Smooth muscle cell (in vitro differentiated cells): ENCODE data around the gene SSR1. TPM values are rescaled to one million over a fixed set of nuclear protein-coding genes. Genes with fewer than 3 reads are reported as not detected.
A peak's percentile ranks its signal among the peaks of the same experiment; 100 is the strongest.

ENCODE experiments used
- DNase-seq: peaks from one replicate; lab custom pipeline; 2025; ENCODE audit not compliant: unreplicated experiment; lab: John Stamatoyannopoulos, UW
- H2AFZ ChIP-seq: fragments of 200-600 bp; sonication (generic); 2 replicates; pipeline ENCODE4 v1.6.0; 2016; ENCODE audit warnings: antibody characterized with exemption, low read depth, mild to moderate bottlenecking
- H3F3A ChIP-seq: fragments of 200-600 bp; sonication (generic); 2 replicates; pipeline ENCODE4 v1.6.0; 2017; ENCODE audit warnings: antibody characterized with exemption, low read depth
- H3K27ac ChIP-seq: fragments of 200-600 bp; sonication (generic); 2 replicates; pipeline ENCODE4 v1.5.1; 2016; ENCODE audit warnings: low read depth, mild to moderate bottlenecking
- H3K27me3 ChIP-seq: fragments of 200-600 bp; sonication (generic); 2 replicates; pipeline ENCODE4 v1.6.1; 2016; ENCODE audit warnings: low read depth, mild to moderate bottlenecking
- H3K36me3 ChIP-seq: fragments of 200-600 bp; sonication (generic); 2 replicates; pipeline ENCODE4 v1.5.1; 2016; ENCODE audit warnings: low read depth
- H3K4me1 ChIP-seq: fragments of 200-600 bp; sonication (generic); 2 replicates; pipeline ENCODE4 v1.5.1; 2016; ENCODE audit warnings: low read depth
- H3K4me2 ChIP-seq: fragments of 200-600 bp; sonication (generic); 2 replicates; pipeline ENCODE4 v1.6.0; 2016; ENCODE audit warnings: mild to moderate bottlenecking
- H3K4me3 ChIP-seq: fragments of 200-600 bp; sonication (generic); 2 replicates; pipeline ENCODE4 v1.5.1; 2016; ENCODE audit warnings: mild to moderate bottlenecking
- H3K79me2 ChIP-seq: fragments of 200-600 bp; sonication (generic); 2 replicates; pipeline ENCODE4 v1.6.0; 2016; ENCODE audit warnings: low read depth, mild to moderate bottlenecking
- H3K9ac ChIP-seq: fragments of 200-600 bp; sonication (generic); 2 replicates; pipeline ENCODE4 v1.6.0; 2016; ENCODE audit warnings: low read depth
- H3K9me3 ChIP-seq: fragments of 200-600 bp; sonication (generic); replicated peaks from 2 replicates; pipeline ENCODE4 v1.5.1; 2016; ENCODE audit warnings: low read depth
- H4K20me1 ChIP-seq: fragments of 200-600 bp; sonication (generic); 2 replicates; pipeline ENCODE4 v1.6.0; 2016; ENCODE audit warnings: low read depth
- WGBS: methylation state at CpG from one replicate; pipeline ENCODE4 v1.1.7; 2016; ENCODE audit warnings: low lambda C conversion rate; 5-methylcytosine and 5-hydroxymethylcytosine counted together
- polyA plus RNA-seq: library from polyadenylated mRNA; unstranded; fragments of >200 nt; fragmentation: Nextera tagmentation; extraction: Ambion mirVana; gene quantifications from 2 replicates; pipeline ENCODE4 v1.2.1, GENCODE V29; 2016
- total RNA-seq: library from RNA; depleted of rRNA; stranded (reverse); fragments of >200 nt; gene quantifications from 2 replicates; pipeline ENCODE4 v1.2.3, GENCODE V29; 2014
- TF ChIP-seq, protein P1 (sequence below): fragments of 200-600 bp; sonication (generic); IDR thresholded peaks from 2 replicates; pipeline ENCODE4 v1.5.1; 2017; ENCODE audit warnings: borderline replicate concordance, mild to moderate bottlenecking, antibody characterized with exemption; ENCODE audit not compliant: insufficient read depth, poor library complexity, severe bottlenecking

The SSR1 gene
- total and polyA plus RNA-seq, 2 experiments from 2014 or later: 304 to 306 TPM

DNA sequence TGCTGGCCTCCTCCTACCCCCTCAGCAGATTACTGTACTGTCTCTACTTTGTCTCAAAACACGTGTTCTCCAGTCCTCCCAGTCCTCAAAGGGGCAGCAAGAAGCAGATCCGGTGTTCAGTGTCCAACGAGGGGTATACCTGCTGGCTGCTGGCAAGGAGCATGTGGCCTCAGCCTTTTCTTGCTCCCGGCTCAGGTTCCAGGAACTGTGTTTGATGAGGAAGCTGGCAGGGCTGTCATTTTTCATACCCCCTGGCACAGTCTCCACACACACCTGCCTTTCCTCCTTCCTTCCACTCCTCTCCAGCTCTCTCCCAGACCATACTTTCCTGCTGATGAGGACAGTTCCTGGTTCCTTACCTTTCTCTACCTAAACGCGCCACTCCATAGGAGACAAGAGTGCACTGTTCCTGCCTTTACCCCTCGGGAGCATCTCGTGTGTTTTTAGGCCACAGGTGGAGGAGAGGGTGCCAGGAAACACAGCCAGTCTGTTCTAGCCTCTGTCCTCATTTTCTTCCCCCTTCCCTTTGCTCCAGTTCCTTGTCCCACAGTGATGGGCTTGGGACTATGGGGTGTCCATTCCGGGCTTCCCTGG lies 77.2 kb downstream of the SSR1 start:
- Histone ChIP-seq H4K20me1 (peaks cover 83% of the 10 kb centered on the region), H3K27me3 (no peaks in the 10 kb centered on the region), H3K27ac (peak overlapping the region; percentile 24), H3K4me2 (no peak overlapping the region), H3K36me3 (no peaks in the 10 kb centered on the region), H3F3A (peaks cover 4% of the 10 kb centered on the region), H3K4me3 (no peak overlapping the region), H3K4me1 (no peaks in the 10 kb centered on the region), H3K9ac (no peak overlapping the region), H3K9me3 (no peaks in the 10 kb centered on the region), H3K79me2 (peaks cover 32% of the 10 kb centered on the region), H2AFZ (no peak overlapping the region)
- 95% methylated on average over 9 of the region's 9 CpGs for WGBS
- DNase-seq: no peak
- TF ChIP-seq, protein P1, sequence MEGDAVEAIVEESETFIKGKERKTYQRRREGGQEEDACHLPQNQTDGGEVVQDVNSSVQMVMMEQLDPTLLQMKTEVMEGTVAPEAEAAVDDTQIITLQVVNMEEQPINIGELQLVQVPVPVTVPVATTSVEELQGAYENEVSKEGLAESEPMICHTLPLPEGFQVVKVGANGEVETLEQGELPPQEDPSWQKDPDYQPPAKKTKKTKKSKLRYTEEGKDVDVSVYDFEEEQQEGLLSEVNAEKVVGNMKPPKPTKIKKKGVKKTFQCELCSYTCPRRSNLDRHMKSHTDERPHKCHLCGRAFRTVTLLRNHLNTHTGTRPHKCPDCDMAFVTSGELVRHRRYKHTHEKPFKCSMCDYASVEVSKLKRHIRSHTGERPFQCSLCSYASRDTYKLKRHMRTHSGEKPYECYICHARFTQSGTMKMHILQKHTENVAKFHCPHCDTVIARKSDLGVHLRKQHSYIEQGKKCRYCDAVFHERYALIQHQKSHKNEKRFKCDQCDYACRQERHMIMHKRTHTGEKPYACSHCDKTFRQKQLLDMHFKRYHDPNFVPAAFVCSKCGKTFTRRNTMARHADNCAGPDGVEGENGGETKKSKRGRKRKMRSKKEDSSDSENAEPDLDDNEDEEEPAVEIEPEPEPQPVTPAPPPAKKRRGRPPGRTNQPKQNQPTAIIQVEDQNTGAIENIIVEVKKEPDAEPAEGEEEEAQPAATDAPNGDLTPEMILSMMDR: no peak

DNA sequence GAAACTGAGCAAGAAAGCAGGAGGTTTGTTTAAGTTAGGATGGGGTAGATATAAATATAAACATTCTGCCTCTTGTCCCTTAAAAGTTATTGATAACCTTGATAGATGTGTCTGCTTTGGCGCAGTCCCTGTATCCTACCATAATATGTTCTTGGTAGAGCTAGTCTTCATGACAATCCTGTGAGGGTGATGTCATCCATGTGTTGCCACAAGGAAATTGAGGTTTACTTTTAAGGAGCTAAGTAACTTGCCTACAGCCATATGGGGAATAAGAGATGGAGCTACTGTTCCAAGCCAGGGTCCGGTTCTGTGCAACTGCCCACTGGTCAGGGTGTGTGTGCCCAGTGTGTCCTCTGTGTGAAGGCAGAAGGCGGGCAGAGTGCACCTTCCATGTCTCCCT lies 78.5 kb downstream of the SSR1 start:
- Histone ChIP-seq H3K27me3 (no peaks in the 10 kb centered on the region), H3K4me2 (no peak overlapping the region), H3F3A (no peaks in the 10 kb centered on the region), H3K36me3 (no peaks in the 10 kb centered on the region), H3K4me1 (no peaks in the 10 kb centered on the region), H2AFZ (no peak overlapping the region), H3K4me3 (no peak overlapping the region), H3K9ac (no peak overlapping the region), H3K27ac (no peak overlapping the region), H4K20me1 (peaks cover 75% of the 10 kb centered on the region), H3K79me2 (peaks cover 31% of the 10 kb centered on the region), H3K9me3 (no peaks in the 10 kb centered on the region)
- WGBS: 95% methylated on average over 3 of the region's 3 CpGs
- DNase-seq: no peak
- TF ChIP-seq, protein P1: no peak

DNA sequence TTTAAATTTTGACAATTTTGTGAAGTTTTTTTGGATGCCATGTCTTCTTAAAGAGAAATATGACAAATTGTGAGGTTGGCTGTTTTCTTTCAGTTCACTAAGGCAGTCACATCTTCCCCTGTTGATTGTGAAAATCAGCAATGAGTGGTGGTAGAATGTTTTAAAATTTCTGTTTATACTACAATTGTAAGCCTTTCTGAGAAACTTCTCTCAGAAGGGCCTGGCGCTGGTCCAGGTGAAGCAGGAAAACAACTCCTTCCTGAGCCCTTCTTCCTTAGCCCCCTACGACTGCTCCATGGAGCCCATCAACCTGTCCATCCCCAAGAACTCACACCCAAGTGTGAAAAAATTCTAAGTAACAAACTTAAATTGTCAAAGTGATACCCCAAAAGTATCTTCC lies 80.6 kb downstream of the SSR1 start:
- H3K9ac ChIP-seq: no peak overlapping the region
- H3K4me3 ChIP-seq: no peak overlapping the region
- no peak overlapping the region for H3K4me2 ChIP-seq
- H3F3A ChIP-seq: no peaks in the 10 kb centered on the region
- H3K4me1 ChIP-seq: no peaks in the 10 kb centered on the region
- WGBS: 97% methylated on average over 2 of the region's 2 CpGs
- TF ChIP-seq, protein P1: no peak
- no peak for DNase-seq
- no peak overlapping the region for H3K27ac ChIP-seq
- no peak overlapping the region for H2AFZ ChIP-seq
- peaks cover 54% of the 10 kb centered on the region for H4K20me1 ChIP-seq
- H3K27me3 ChIP-seq: no peaks in the 10 kb centered on the region
- H3K9me3 ChIP-seq: no peaks in the 10 kb centered on the region
- no peaks in the 10 kb centered on the region for H3K36me3 ChIP-seq
- peaks cover 12% of the 10 kb centered on the region for H3K79me2 ChIP-seq
